Measurements from ENCODE around the gene KRT24.

Gene KRT24

GRCh38 chr17:40694584-40694983 lies 9.0 kb downstream of the KRT24 start:
- DNase-seq (ENCODE audit: low spot score) = no peak

GRCh38 chr17:40687106-40687505 lies 16.4 kb downstream of the KRT24 start:
- DNase-seq (ENCODE audit: low spot score) = no peak

- DNase-seq (ENCODE audit: low spot score) = no peak
Measured at GRCh38 chr17:40686192-40686591, 17.4 kb downstream of the KRT24 start.

DNA sequence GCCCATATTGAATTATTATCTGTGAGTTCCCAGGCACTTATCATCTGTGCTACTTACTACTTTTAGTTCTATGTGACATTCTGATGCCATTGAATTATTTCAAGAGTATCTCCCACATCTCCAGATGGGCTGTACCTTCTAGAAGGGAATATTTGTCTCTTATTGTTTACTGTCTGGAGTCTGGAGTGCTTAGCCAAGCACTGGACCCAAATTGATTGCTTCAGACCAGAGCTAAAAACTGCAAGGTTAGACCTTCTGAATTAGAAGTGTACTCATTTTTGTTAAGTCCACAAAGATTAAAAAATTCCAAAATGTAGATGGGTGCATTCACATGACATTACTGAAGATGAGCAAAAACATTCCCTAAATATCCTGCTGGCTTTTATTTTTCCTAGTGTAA lies 22.6 kb downstream of the KRT24 start:
- DNase-seq (ENCODE audit: low spot score) = no peak

GRCh38 chr17:40679523-40679907 lies 24.0 kb downstream of the KRT24 start:
- no peak for DNase-seq (ENCODE audit: low spot score)

DNA sequence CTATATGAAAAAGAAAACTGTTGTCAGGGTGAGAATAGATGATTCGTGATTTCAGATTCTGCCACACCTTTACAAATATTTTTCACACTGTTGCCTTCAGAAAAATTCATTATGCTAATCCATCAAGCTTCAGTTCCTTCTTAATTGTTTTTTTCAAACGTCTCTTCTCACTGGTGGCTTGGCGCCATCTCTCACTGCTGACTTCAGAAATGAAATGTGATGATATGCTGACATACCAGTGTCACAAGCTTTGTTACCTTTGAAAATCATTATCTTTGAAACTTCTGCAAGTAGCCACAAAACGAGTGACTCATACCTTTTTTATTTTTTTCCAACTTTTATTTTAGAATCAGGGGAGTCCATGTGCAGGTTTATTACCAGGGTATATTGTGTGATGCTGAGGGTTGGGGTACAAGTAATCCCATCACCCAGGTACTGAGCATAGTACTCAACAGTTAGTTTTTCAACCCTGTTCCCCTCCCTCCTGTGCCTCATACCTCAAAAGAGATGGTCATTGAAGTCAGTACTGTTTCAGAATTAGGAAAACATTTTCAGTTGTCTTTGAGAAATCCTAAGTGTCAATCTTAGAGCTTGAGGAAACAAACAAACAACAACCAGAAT lies 24.5 kb downstream of the KRT24 start:
- no peak for DNase-seq (ENCODE audit: low spot score)

GRCh38 chr17:40675905-40676304 lies 27.6 kb downstream of the KRT24 start:
- no peak for DNase-seq (ENCODE audit: low spot score)

DNA sequence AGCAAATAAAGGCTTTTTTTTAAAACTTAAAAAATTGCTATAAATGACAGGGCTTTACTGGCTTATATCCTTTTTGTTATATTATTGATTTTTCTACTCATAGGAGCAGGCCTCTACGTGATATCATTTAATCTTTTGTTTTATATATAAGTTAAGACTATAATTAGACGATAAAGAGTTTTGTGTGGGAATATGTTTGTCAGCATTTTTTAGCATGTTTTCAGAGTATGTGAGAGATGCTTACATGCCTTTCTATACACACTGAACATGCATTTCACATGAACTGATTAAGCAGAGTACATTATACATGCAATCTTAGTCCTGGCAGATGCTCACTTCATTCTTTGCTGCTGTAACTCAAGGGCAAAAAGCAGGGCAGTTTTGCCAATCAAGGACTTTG lies 30.9 kb downstream of the KRT24 start:
- no peak for DNase-seq (ENCODE audit: low spot score)

- no peak for DNase-seq (ENCODE audit: low spot score)
Measured at GRCh38 chr17:40671282-40671681, 32.3 kb downstream of the KRT24 start.

GRCh38 chr17:40666331-40666730 lies 37.2 kb downstream of the KRT24 start:
- DNase-seq (ENCODE audit: low spot score) = no peak

DNA sequence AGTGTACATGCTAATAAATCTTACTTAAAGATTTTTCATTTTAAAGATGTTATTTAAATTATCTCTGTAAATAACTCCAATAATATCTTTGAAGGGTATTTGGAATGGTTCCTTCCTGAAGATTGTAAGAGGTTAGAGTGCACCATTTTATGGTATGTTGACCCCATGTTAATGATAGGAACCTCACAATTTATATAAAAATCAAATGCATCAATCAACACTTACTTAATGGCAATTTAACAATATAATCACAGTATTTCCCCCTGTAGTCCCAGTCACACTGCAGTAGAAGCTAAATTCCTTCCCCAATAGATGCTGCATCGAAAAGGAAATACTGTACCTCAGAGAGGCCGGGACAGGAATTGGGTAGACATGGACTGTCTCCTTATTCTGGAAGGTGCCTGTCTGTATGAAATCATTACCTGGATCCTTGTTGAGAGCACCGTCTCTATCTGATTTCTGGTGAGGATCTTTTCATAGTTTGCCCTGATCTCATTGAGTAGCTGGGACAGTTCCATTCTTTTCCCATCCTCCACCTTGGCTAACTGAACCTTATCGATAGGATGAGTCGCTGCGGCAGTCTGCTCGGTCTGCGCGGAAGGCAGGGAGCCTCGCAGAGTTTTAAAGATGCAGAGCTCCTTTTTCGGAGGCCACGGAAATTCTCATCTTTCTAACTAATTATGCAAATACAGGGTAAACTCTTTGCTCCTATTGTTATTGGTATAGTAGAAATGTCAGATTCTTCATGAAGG lies 38.8 kb downstream of the KRT24 start, which contains the start of gene KRT222:
Gene KRT222 (minus strand): TSS at position 596 of the 752 bp plus-strand sequence. CDS start 78 bp downstream, at position 518.
- no peak for DNase-seq (ENCODE audit: low spot score)

DNA sequence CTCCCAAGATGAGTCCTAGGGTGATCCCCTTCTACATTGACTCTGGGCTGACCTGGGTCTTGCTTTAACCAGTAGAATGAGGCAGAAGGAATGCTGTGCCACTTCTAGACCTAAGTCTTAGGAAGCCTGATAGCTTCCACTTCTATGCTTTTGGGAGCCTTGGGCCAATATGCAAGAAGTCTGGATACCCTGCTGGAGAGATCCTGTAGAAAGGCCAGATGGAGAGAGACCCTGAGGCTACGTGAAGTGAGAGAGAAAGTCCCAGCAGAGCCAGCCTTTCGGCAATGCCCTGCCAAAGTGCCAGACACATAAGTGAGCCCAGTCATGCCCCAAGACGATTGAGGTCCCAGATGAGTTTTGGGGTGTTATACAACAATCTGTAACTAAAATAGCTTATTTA lies 40.3 kb downstream of the KRT24 start:
- DNase-seq (ENCODE audit: low spot score) = no peak

DNA sequence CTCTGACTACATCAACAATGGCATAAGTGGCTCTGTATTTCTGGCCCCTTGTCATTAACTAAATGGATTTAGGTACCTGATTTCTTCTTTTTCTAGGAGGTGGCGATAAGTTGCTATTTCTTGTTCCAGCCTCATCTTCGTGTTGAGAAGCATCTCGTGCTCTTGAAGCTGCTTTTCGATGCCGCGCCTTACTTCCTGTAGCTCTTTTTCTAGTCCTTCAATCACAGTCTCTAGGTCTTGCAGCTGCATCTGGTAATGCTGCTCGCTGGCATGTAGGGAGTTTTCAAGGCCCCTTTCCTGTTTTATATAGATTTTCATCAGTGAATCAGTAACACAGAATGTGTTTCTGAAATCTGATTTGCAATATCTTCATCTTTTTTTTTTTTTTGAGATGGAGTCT lies 43.6 kb downstream of the KRT24 start:
- DNase-seq (ENCODE audit: low spot score) = no peak

DNA sequence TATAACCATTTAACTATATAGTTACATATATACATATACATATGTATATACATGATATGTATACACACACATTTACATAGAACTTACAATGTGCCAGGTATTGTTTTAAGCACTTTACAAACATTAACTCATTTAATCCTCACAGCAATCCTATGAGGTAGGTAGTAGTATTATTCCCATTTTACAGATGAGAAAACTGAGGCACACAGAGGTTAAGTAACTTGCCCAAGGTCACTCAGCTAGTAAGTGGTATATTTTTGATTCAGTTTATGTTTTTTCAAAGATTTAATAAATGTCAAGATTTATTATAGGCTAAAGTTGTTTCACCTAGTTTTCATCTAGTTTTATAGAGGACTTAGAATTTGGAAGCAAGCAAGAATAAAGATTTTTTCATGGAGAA lies 45.2 kb downstream of the KRT24 start:
- no peak for DNase-seq (ENCODE audit: low spot score)

DNA sequence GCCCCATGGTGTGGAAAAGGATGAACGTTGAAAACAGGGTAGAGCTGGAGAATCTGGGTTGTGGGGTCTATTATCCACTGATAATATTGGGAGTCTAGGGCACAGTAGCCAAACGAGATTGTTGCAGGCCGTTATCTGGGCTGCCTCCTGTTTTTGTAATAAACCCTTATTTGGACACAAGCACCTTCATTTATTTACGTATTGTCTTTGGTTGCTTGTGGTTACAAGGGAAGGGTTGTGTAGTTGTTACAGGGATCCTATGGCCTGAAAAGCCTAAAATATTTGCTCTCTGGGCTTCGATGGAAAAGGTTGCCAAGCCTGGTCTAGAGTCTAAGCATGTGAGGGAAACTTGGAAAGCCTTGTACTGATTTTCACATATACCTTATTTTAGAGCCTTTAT lies 51.6 kb downstream of the KRT24 start:
- no peak for DNase-seq (ENCODE audit: low spot score)

DNA sequence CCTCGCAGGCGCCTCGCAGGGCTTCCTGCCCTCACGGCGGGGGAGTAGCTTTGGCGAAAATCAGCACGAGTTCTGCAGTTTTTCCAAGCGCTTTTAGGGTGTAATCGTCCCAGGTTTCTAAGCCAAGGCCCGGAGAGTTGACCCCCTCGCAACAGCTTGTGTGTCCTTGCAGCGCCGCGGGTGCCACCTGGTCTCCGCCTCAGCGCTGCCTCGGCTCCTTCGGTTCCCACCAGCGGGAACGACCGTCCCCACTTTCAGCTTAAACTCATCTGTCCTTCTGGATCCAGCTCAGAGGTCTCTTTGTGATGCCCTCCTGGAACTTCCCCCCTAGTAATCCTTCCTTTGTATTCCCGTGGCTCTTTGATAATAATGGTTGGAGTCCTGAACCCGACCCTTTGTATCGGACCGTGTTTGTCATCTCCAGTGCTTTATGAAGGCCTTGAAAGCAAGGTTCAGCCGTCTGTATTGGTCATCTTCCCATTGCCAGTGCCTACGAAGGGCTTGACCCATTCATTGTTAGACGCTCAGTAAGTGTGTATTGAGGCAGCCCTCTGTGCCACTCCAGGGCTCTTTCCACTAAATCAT lies 55.1 kb downstream of the KRT24 start:
- no peak for DNase-seq (ENCODE audit: low spot score)
